HG02970 (cell line): ENCODE results near the gene ZNRF4.

Experiments used
- ATAC-seq: cut with Tn5 transposase; IDR thresholded peaks from one replicate; pipeline ENCODE4 v1.9.1; 2021; ENCODE audit warnings: mild to moderate bottlenecking, moderate library complexity, moderate number of reproducible peaks; ENCODE audit not compliant: unreplicated experiment, low FRiP score

Gene ZNRF4

GRCh38 chr19:5439452-5439851 is 15.8 kb upstream of the ZNRF4 start:
- no peak for ATAC-seq

- no peak for ATAC-seq
Measured at GRCh38 chr19:5440299-5440698, 14.9 kb upstream of the ZNRF4 start.

- no peak for ATAC-seq
Measured at GRCh38 chr19:5443723-5444122, 11.5 kb upstream of the ZNRF4 start.

- ATAC-seq, result no peak
Measured at GRCh38 chr19:5444431-5444830, 10.8 kb upstream of the ZNRF4 start.

GRCh38 chr19:5445071-5445470 is 10.1 kb upstream of the ZNRF4 start:
- no peak for ATAC-seq

- no peak for ATAC-seq
Measured at GRCh38 chr19:5445561-5446055, 9.6 kb upstream of the ZNRF4 start.

- no peak for ATAC-seq
Measured at GRCh38 chr19:5447700-5448311, 7.4 kb upstream of the ZNRF4 start.

- ATAC-seq, result no peak
Measured at GRCh38 chr19:5448374-5448773, 6.8 kb upstream of the ZNRF4 start.

GRCh38 chr19:5450482-5451126 is 4.6 kb upstream of the ZNRF4 start:
- ATAC-seq, result no peak

- no peak for ATAC-seq
Measured at GRCh38 chr19:5451494-5451893, 3.7 kb upstream of the ZNRF4 start.

- ATAC-seq, result no peak
Measured at GRCh38 chr19:5452594-5453565, 2.3 kb upstream of the ZNRF4 start.

- no peak for ATAC-seq
Measured at GRCh38 chr19:5454743-5455142, 474 bp upstream of the ZNRF4 start.

- ATAC-seq, result no peak
Measured at GRCh38 chr19:5456130-5456840, 1.1 kb downstream of the ZNRF4 start.

GRCh38 chr19:5456841-5457200 is 1.6 kb downstream of the ZNRF4 start:
- no peak for ATAC-seq

- ATAC-seq, result no peak
Measured at GRCh38 chr19:5457709-5458108, 2.5 kb downstream of the ZNRF4 start.

GRCh38 chr19:5458420-5458819 is 3.2 kb downstream of the ZNRF4 start:
- no peak for ATAC-seq

GRCh38 chr19:5459360-5459759 is 4.1 kb downstream of the ZNRF4 start:
- ATAC-seq, result no peak

GRCh38 chr19:5460748-5461147 is 5.5 kb downstream of the ZNRF4 start:
- ATAC-seq, result no peak

GRCh38 chr19:5463959-5464358 is 8.7 kb downstream of the ZNRF4 start:
- ATAC-seq, result no peak

GRCh38 chr19:5466072-5466471 is 10.9 kb downstream of the ZNRF4 start:
- no peak for ATAC-seq
